GM12891 (cell line): ENCODE measurements around the gene UGT1A5.
"Not testable (repeated sequence)": the region's sequence is repeated elsewhere in the genome, so short reads cannot be mapped to it uniquely, and the experiment has no call there.

Source experiments
- POLR2A ChIP-seq: IDR thresholded peaks from 2 replicates; pipeline ENCODE4 v1.6.1; 2011; ENCODE audit warnings: low read depth, low read length, control low read depth
- POLR2AphosphoS5 ChIP-seq: IDR thresholded peaks from 2 replicates; pipeline ENCODE4 v1.6.1; 2011; ENCODE audit warnings: low read depth, low read length, control low read depth
- POU2F2 ChIP-seq: IDR thresholded peaks from 2 replicates; pipeline ENCODE4 v1.6.1; 2011; ENCODE audit warnings: low read depth, mild to moderate bottlenecking, control low read depth, low read length, moderate library complexity
- SPI1 ChIP-seq: IDR thresholded peaks from 2 replicates; pipeline ENCODE4 v1.6.1; 2011; ENCODE audit warnings: low read depth, low read length, control low read depth
- TAF1 ChIP-seq: IDR thresholded peaks from 2 replicates; pipeline ENCODE4 v1.6.1; 2011; ENCODE audit warnings: low read depth, low read length, control low read depth

DNA sequence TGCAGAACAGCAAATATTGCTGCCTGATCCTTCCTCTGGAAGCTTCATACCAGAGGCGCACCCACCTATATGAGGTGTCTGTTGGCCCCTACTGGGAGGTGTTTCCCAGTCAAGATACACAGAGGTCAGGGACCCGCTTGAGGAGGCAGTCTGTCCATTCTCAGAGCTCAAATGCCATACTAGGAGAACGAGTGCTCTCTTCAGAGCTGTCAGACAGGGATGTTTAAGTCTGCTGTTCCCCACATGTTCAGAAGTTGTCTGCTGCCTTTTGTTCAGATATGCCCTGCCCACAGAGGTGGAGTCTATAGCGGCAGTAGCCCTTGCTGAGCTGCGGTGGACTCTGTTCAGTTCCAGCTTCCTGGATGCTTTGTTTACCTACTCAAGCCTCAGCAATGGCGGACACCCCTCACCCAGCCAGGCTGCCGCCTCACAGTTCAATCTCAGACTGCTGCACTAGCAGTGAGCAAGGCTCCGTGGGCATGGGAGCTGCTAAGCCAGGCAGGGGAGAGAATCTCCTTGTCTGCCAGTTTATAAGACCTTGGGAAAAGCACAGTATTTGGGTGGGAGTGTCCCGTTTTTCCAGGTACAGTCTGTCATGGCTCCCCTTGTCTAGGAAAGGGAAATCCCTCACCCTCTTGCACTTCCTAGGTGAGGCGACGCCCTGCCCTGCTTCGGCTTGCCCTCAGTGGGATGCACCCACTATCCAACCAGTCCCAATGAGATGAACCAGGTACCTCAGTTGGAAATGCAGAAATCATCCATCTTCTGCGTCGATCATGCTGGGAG is 24.4 kb downstream of the UGT1A5 start:
- TF ChIP-seq POU2F2, POLR2A, POLR2AphosphoS5, TAF1, SPI1: not testable (repeated sequence)
